Measurements from ENCODE around the gene SLC22A9.
"Not testable (repeated sequence)": the region's sequence is repeated elsewhere in the genome, so short reads cannot be mapped to it uniquely, and the experiment has no call there.

Gene SLC22A9

DNA sequence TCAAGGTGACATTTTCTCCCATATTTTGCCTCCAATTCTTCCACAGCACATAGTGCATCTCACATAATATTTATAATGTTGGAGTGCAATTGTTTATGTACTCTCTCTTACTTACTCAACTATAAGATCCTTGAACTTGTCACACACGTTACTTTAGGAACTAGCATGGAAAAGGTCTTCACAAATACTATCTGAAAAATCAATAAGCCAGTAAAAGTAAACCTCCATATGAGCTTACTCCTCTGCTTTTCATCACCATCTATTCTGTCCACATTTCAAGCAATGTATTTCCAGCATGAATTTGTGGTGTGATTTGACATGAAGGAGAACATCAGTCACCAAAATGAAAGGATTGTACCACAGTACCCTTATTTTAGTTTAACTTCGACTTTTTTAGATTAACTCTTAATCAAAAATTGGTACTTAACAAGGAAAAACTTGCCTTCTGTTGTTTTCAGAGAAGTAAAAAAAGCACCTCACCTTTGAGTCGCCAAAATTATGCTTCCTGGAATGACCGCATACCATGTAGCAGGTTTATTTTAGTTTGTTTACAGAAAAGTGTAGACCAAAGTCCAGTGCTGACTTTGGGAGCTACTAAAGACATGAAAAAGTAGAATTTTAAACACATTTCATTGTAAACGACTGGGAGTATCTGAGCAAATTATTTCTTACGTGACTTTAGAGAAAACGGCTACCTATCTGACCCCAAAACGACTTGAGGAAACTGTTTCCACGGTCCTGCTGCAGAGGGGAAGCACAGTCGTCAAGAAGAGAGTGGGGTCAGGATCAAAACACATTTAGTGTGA, at the start of gene SLC22A9:
Gene SLC22A9, plus strand, starts transcription at position 621 of the 806 bp plus-strand sequence. CDS start 272 bp downstream, outside the sequence.
- no peak for DNase-seq (ENCODE audit: low read depth in 2 of 2)

DNA sequence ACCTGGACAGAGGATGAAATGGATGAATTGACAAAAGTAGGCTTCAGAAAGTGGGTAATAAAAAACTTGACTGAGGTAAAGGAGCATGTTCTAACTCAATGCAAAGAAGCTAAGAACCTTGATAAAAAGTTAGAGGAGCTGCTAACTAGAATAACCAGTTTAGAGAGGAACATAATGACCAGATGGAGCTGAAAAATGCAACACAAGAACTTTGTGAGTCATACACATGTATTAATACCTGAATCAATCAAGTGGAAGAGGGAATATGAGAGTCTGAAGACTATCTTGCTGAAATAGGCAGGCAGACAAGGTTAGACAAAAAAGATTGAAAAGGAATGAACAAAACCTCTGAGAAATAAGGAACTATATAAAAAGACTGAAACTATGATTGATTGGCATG, 47.9 kb upstream of the SLC22A9 start:
- no peak for DNase-seq (ENCODE audit: low read depth in 2 of 2)

DNA sequence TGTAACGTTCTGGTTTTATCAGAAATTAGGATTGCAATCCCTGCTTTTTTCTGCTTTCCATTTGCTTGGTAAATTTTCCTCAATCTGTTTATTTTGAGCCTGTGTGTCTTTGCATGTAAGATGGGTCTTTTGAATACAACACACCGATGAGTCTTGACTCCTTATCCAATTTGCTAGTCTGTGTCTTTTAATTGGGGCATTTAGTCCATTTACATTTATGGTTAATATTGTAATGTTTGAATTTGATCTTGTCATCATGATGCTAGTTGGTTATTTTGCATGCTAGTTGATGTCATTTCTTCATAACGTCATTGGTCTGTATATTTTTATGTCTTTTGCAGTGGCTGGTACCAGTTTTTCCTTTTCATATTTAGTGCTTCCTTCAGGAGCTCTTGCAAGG, 34.5 kb upstream of the SLC22A9 start:
- not testable (repeated sequence) for DNase-seq (ENCODE audit: low read depth in 2 of 2)

DNA sequence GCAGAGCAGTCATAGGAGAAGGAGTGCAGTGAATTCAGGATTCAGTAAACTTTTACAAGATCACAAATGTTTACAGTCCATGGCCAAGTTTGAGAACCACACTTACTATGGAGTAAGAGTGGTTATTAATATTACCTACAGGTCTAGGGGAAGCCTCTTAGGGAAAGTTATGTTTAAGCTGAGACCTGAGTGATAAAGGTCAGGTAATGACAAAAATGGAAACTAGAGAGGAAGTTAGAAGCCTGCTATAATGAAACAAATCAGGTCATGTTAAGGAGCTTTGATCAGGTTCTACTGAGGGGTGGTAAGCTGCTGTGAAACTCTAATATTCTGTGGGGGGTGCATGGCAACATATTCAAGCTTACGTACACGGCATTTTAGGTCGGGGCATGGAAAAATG, 32.5 kb upstream of the SLC22A9 start:
- DNase-seq (ENCODE audit: low read depth in 2 of 2): no peak

DNA sequence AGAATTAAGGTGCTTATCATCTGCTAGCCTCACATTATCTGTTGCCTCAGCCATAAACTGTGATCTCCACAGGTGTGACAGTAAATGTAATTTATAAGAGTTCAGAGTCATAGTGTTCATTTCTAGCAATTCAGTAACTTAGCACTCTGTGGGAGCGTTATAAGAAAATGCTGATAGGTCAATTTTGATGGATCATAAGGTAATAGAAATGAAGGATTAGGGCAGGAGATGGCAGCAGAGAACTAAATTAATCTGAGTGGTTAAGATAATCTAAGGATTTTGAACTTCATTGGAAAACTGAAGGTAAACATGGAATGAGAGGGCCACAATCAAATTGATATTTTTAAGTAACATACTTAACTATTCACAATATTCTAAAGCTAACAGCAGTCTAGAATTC, 26.5 kb upstream of the SLC22A9 start:
- DNase-seq (ENCODE audit: low read depth in 2 of 2): no peak

DNA sequence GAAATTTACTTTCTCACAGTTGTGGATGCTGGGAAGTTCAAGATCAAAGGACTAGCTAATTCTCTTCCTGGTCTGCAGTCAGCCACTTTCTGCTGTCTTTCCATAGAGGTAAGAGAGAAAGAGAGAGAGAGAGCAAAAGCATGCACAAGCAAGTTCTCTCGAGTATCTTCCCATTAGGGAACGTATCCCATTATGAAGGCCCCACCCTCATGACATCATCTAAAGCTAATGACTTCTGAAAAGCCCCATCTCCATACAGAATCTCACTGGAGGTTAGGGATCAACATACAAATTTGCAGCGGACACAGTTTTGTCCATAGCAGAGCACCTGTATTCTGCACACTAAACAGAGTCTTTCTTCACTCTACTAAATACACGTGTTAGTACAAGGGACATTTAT, 17.4 kb upstream of the SLC22A9 start:
- no peak for DNase-seq (ENCODE audit: low read depth in 2 of 2)

DNA sequence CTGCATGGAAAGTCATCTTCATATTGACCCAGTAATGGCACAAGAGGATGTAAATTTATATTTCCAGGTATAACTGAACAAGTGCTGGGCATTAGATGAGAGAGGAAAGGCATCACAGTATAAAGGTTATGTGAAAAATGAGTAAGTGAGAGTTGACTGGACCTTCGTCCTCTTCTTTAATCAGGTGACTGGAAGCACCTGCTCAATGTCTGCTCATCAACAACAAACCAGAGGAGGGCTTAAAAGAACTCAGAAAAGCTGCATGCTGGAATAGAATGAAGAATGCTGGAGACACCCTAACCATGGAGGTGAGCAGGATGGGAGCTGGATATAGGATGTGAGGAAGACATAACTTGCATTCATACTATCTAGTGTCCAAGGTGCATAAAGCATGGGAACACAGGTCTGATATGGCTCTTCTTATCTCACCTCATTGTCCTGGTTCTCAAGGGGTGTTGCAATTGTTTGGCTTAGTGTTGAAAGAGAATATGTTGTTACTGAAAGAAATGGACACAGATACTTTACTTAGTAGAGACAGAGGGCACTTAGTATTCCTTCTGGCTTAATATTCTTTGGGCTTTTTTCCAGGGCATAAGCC, 7.3 kb upstream of the SLC22A9 start:
- no peak for DNase-seq (ENCODE audit: low read depth in 2 of 2)

DNA sequence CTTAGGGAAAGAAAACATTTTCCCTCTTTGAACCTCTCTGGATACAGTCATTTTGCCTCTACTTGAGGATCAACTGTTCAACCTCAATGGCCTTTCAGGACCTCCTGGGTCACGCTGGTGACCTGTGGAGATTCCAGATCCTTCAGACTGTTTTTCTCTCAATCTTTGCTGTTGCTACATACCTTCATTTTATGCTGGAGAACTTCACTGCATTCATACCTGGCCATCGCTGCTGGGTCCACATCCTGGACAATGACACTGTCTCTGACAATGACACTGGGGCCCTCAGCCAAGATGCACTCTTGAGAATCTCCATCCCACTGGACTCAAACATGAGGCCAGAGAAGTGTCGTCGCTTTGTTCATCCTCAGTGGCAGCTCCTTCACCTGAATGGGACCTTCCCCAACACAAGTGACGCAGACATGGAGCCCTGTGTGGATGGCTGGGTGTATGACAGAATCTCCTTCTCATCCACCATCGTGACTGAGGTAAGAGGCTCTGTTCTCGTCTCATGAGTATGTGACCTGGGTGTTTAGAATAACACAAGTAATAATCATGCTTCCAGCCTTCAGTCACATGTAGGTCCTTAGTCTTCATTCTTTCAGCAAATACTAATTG, 495 bp downstream of the SLC22A9 start:
- DNase-seq (ENCODE audit: low read depth in 2 of 2): no peak

DNA sequence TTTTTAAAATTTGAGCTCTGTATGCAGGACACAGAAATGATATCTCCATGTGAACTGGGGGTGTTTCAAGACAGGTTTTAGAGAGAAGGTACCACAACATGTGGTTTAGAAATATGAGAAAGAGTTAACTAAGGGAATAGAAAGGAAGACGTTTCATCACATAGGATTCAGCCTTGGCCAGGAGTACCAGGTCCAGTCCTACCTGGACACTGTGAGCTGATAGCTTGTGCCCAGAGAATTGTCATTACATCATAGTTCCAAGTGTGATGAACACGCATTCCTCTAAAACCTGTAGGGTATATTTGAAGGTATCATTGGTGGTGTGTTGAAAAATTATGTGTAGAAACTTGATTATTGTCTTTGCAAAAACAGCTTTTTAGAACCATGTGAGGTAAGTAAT, 1.8 kb downstream of the SLC22A9 start:
- no peak for DNase-seq (ENCODE audit: low read depth in 2 of 2)

DNA sequence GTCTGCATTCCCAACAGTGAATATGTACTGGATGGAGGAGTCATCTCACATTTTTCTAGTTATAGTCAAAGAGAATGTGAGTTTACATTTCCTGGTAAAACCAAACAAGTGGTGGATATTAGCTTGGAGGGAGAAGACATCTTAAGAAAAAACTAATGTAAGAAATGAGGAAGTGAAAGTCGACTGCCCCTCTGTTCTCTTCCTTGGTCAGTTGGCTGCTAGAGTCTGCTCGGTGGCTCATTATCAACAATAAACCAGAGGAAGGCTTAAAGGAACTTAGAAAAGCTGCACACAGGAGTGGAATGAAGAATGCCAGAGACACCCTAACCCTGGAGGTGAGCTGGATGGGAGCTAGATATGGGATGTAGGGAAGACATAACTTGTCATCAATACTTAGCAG, 5.8 kb downstream of the SLC22A9 start:
- DNase-seq (ENCODE audit: low read depth in 2 of 2): no peak

DNA sequence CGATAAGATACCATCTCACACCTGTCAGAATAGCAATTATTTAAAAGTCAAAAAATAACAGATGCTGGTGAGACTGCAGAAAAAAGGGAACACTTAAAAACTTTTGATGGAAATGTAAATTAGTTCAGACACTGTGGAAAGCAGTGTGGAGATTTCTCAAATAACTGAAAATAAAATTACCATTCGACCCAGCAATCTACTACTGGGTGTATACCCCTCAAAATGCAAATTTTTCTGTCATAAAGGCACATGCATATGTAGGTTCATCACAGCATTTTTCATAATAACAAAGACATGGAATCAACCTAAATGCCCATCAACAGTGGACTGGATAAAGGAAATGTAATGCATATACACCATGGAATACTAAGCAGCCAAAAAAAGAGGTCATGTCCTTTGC, 10.5 kb downstream of the SLC22A9 start:
- no peak for DNase-seq (ENCODE audit: low read depth in 2 of 2)

DNA sequence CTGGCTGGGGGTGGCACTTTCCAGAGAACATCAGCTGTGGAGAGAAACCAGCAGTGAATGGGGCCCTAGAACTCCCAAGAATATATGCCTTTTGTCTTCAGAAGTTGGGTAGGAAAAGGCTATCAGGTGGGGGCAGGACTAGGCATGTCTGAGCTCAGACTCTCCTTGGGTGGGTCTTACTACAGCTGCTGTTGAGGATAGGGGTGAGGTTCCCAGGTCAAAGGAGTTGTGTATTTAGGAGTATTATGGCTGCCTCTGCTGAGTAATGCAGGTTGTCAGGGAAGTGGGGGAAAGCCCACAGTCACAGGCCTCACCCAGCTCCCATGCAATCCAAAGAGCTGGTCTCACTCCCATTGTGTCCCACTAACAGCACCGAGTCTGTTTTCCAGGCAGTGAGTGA, 26.1 kb downstream of the SLC22A9 start:
- no peak for DNase-seq (ENCODE audit: low read depth in 2 of 2)

DNA sequence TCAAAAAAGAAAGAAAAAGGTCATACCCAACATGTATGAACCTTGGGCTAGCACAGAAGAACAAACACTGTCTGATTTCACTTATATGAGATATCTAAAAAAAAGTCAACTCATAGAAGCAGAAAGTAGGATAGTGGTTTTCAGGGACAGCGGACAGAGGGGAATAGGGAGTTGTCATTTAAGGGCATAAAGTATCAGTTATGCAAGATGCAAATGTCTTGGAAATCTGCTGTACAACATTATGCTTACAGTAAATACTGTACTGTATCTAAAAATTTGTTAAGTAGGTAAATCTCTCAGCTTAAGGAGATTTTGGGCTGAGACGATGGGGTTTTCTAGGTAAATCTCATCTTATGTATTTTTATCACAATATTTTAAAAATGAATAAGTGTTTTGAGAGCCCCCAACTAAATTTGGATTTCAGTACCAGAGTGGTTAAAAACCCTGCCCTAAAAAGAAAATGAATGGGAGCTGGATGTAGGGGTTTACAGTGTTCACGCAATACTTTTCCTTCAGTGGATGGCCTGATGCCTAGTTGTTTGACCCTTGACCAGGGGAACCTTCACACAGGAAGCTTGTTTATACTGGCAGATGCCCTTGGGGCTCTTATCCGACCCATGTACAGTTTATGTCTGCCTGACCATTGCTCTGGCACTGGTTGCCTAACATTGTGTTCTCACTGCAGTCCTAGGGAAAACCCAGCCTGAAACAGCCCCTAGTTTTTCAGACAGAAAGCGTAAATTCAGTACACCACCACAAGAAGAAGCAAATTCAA, 34.8 kb downstream of the SLC22A9 start:
- DNase-seq (ENCODE audit: low read depth in 2 of 2): no peak

DNA sequence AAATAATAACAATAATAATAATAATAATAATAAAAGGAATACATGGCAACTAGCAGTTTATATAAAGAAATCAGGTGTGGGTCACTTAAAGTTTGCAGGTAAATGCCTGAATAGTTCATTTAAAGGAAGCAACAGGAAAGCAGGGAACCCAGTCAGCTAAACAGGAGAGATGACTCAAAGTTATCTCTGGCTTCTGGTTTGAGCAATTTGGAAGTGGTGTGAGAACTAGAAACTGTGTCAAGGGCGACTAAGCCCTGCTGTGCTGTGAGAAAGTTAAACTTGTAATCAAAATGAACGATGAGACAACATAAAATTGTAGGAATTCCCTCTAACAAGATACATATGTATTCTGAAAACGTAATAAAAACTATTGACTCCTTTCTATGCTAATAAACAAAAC, 35.5 kb downstream of the SLC22A9 start:
- no peak for DNase-seq (ENCODE audit: low read depth in 2 of 2)

DNA sequence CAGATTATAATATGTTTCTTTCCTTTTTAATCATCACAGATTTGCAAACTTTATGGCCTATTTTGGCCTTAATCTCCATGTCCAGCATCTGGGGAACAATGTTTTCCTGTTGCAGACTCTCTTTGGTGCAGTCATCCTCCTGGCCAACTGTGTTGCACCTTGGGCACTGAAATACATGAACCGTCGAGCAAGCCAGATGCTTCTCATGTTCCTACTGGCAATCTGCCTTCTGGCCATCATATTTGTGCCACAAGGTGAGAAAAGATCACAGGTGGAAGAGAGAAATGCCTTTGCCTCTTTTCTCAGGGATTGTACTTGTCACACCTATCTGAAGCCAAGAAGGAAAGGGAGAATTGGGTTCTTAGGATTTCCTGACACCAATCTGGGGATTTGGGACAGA, 36.9 kb downstream of the SLC22A9 start:
- no peak for DNase-seq (ENCODE audit: low read depth in 2 of 2)

DNA sequence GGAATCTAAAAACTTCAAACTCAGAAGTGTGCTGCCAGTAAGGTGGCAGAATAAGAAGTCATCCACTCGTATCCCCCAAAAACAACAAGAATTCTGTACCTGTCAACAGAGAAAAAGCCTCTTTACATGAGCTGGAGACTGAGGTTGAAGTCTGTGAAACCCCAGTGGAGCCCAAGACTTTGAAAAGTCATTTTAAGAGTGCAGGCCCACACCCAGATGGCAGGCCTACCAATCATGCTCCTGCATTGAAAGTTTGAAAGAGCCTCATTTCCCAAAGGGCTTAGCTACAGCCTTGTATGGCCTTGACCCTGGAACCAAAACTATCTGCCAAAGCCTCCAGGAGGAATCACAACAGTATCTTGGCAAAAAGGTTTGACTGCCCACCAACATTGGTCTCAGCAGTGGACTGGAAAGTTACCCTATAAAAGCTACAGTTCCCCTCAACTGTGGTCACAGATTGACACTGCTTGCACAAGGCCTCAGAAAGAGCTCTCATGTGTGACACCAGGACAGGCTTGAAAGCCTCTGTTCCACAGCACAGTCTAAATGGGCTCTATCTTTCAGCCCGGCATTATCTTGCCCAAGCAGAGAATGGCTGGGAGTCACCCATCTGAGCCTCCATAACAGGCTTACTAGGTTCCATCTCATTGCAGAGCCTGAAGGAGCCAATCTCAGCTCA, 47.7 kb downstream of the SLC22A9 start:
- DNase-seq (ENCODE audit: low read depth in 2 of 2): no peak

DNA sequence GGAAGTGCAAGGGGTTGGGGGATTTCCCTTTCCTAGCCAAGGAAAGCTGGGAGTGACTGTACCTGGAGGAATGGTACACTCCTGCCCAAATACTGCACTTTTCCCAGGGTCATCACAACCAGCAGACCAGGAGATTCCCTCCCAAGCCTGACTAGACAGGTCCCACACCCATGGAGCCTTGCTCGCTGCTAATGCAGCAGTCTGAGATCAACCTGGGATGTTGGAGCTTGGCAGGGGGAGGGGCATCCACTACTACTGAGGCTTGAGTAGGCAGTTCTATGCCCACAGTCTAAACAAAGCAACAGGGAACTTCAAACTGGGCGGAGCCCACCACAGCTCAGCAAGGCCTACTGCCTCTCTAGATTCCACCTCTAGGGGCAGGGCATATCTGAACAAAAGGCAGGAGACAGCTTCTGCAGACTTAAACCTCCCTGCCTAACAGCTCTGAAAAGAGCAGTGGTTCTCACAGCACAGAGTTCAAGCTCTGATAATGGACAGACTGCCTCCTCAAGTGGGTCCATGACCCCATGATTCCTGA, 58.5 kb downstream of the SLC22A9 start:
- no peak for DNase-seq (ENCODE audit: low read depth in 2 of 2)

DNA sequence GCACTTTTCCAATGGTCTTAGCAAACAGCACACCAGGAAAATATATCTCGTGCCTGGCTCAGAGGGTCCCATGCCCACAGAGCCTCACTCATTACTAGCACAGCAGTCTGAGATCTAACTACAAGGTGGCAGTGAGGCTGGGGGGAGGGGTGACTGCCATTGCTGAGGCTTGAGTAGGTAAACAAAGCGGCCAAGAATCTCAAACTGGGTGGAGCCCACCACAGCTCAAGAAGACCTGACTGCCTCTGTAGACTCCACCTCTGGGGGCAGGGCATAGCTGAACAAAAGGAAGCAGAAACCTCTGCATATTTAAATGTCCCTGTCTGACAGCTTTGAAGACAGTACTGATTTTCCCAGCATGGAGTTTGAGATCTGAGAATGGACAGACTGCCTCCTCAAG, 61.1 kb downstream of the SLC22A9 start:
- DNase-seq (ENCODE audit: low read depth in 2 of 2): not testable (repeated sequence)

DNA sequence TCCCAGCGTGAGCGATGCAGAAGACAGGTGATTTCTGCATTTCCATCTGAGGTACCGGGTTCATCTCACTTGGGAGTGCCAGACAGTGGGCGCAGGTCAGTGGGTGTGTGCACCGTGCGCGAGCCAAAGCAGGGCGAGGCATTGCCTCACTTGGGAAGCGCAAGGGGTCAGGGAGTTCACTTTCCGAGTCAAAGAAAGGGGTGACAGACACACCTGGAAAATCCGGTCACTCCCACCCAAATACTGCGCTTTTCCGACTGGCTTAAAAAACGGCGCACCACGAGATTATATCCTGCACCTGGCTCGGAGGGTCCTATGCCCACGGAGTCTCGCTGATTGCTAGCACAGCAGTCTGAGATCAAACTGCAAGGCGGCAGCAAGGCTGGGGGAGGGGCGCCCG, 65.8 kb downstream of the SLC22A9 start:
- DNase-seq (ENCODE audit: low read depth in 2 of 2): not testable (repeated sequence)

DNA sequence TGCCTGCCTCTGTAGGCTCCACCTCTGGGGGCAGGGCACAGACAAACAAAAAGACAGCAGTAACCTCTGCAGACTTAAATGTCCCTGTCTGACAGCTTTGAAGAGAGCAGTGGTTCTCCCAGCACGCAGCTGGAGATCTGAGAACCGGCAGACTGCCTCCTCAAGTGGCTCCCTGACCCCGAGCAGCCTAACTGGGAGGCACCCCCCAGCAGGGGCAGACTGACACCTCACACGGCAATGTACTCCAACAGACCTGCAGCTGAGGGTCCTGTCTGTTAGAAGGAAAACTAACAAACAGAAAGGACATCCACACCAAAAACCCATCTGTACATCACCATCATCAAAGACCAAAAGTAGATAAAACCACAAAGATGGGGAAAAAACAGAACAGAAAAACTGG, 66.2 kb downstream of the SLC22A9 start:
- DNase-seq (ENCODE audit: low read depth in 2 of 2): not testable (repeated sequence)

DNA sequence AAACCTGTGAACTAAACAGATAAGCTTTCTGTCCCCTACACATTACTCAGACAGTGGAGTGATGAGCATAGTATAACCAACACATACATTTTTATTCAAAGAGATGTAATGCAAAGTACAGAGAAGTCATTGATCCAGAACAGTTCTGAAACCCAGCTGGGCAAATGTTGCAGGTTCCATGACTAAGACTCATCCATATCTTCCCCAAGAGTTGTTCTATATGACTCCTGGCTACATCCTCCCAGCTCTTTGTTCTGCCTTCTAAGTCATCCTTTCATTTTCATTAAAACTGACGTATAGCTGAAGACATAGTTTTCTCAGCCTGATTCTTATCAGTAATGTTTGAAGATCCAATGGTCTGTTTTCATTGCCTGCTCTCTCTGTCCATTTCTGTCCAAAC, 74.1 kb downstream of the SLC22A9 start:
- no peak for DNase-seq (ENCODE audit: low read depth in 2 of 2)

DNA sequence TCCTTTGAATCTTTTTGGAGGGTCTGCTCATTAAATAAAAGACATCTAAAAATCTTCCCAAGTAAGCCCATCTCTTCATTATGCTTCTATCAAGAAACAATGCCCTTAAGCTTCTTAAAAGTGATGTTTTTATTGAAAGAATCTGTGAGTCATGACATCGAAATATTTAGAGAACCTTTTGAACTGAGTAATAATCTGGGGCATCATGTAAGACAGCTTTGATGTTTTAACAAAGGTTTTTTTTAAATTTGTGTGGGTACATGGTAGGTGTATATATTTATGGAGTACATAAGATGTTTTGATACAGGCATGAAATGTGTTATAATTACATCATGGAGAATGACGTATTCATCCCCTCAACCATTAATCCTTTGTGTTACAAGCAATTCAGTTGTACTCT, 74.6 kb downstream of the SLC22A9 start:
- DNase-seq (ENCODE audit: low read depth in 2 of 2): no peak

All from stimulated activated CD4-positive, alpha-beta T cell treated with anti-CD3 and anti-CD28 coated beads, Interleukin-1b, Interleukin-23, amount 100 ng/mL, for 1 hour (primary cell).